Effector memory CD4-positive, alpha-beta T cell (primary cell): Measurements from ENCODE around the gene RHOD.

Source experiments
- DNase-seq, 3 donors: peaks; one replicate each; pipeline ENCODE4 v3.0.0-alpha.2; 2020
- H3K27ac ChIP-seq: 2 replicates; pipeline ENCODE4 v1.7.0; 2013; ENCODE audit warnings: mild to moderate bottlenecking, low read length, moderate library complexity; ENCODE audit not compliant: insufficient read depth, poor library complexity, severe bottlenecking
- H3K27me3 ChIP-seq: replicated peaks from 2 replicates; pipeline ENCODE4 v1.7.0; 2013; ENCODE audit warnings: mild to moderate bottlenecking, low read length; ENCODE audit not compliant: insufficient read depth, control insufficient read depth, poor library complexity, severe bottlenecking
- H3K36me3 ChIP-seq: 2 replicates; pipeline ENCODE4 v1.7.0; 2013; ENCODE audit warnings: mild to moderate bottlenecking, low read length, moderate library complexity; ENCODE audit not compliant: control insufficient read depth, insufficient read depth
- H3K4me1 ChIP-seq: 2 replicates; pipeline ENCODE4 v1.7.0; 2013; ENCODE audit warnings: low read length, mild to moderate bottlenecking; ENCODE audit not compliant: control insufficient read depth, insufficient read depth, poor library complexity, severe bottlenecking
- H3K4me3 ChIP-seq: 2 replicates; pipeline ENCODE4 v1.7.0; 2013; ENCODE audit warnings: low read length, low read depth, mild to moderate bottlenecking; ENCODE audit not compliant: insufficient read depth, poor library complexity, severe bottlenecking
- H3K9me3 ChIP-seq: 2 replicates; pipeline ENCODE4 v1.7.0; 2013; ENCODE audit warnings: mild to moderate bottlenecking, low read length, moderate library complexity; ENCODE audit not compliant: control insufficient read depth

Gene RHOD

DNA sequence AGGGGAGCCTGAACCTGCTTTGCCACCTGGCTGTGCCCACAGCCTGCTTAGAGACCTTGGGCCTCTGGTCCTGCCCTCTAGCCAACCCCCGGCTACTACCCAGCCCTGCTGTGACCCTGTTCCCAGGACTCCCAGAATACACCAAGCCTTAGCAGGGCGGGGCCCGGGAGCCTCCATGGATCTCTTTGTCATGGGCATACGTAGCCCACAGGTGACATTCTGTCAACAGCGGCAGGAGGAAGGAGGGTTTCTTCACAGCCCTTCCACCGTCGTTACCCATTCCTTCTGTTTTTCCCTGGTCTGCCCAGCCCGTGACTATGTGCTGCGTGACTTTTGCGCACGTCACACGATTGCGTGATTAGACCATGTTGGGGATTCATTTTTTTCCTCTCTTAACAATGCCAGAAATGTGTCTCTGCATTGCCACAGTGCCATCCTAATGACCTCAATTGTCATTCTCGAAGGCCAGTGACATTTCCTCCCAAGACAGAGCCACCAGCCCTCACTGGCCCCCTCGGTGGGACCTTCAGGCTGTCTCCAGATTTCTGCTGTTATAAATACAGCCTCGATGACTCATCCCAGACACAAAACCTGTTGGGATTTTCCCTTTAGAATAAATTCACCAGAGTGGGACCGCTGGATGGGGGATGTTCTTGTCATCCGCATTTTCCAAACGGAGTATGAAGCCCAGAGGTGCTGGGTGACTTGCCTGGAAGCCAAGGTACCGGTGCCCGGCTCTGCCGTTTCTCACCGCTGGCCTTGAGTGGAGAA, 24.7 kb upstream of the RHOD start:
- no peaks in the 10 kb centered on the region for H3K4me1 ChIP-seq
- no peaks in the 10 kb centered on the region for H3K9me3 ChIP-seq
- no peak overlapping the region for H3K27ac ChIP-seq
- H3K4me3 ChIP-seq: no peak overlapping the region
- H3K36me3 ChIP-seq: no peaks in the 10 kb centered on the region
- H3K27me3 ChIP-seq: no peaks in the 10 kb centered on the region
- no peak for DNase-seq

DNA sequence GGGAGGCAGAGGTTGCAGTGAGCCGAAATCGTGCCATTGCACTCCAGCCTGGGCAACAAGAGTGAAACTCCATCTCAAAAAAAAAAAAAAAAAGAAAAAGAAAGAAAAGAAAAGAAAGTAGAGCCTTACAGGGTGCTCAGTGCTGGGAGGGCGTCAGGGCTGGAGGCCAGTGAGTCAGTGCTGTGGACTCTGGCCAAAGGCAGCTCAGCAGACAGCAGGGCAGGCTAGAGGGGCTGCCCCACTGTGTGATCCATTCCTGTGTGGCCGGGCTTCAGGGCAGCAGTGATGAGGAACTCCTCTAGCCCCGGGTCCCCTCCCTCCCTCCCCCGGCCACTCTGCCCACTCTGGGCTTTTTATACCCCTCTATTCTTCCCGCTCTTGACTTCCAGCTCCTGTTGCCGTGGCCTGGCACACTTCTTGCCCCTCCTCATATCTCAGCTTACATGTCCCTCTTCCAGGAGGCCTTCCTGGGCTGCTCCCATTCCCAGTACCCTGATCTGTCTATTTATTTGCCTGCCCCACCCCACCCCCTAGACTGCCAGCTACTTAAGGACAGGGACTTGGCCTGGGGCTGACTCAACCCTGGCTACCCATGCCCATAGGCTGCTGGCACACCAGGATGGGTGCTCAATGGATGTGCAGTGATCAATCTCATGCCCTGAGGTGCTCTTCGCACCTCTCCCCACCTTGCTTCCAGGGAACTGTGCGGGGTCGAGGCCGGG, 23.7 kb upstream of the RHOD start:
- no peak overlapping the region for H3K27ac ChIP-seq
- no peak for DNase-seq
- H3K27me3 ChIP-seq: no peaks in the 10 kb centered on the region
- no peaks in the 10 kb centered on the region for H3K9me3 ChIP-seq
- H3K36me3 ChIP-seq: no peaks in the 10 kb centered on the region
- H3K4me3 ChIP-seq: no peak overlapping the region
- no peaks in the 10 kb centered on the region for H3K4me1 ChIP-seq

- Histone ChIP-seq H3K27me3 (no peaks in the 10 kb centered on the region), H3K9me3 (no peaks in the 10 kb centered on the region), H3K4me1 (no peaks in the 10 kb centered on the region), H3K4me3 (no peak overlapping the region), H3K27ac (no peak overlapping the region), H3K36me3 (no peaks in the 10 kb centered on the region)
- no peak for DNase-seq
Observed at GRCh38 chr11:67033661-67034166, 22.9 kb upstream of the RHOD start.

- no peak overlapping the region for H3K4me3 ChIP-seq
- DNase-seq: no peak
- no peaks in the 10 kb centered on the region for H3K4me1 ChIP-seq
- H3K27me3 ChIP-seq: no peaks in the 10 kb centered on the region
- H3K27ac ChIP-seq: no peak overlapping the region
- no peaks in the 10 kb centered on the region for H3K36me3 ChIP-seq
- no peaks in the 10 kb centered on the region for H3K9me3 ChIP-seq
Observed at GRCh38 chr11:67034350-67034749, 22.3 kb upstream of the RHOD start.

DNA sequence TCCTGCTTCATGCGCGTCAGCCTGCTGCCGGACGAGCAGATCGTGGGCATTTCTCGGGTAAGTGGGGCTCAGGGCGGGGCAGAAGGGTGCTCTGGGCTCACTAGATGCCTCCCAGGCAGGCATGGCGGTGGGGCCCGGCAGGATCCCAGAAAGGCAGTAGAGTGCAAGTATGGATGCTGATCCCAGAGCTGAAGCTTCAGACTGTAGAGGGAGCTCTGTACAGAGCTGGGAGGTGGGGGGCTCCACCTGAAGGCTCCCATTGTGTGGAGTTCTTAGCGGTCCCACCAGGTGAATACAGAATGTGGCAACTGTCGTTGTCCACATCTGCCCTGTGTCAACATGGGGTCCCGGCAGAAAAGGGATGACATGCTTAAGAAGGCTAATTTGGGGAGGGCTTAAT, 16.5 kb upstream of the RHOD start:
- no peak overlapping the region for H3K4me3 ChIP-seq
- DNase-seq: no peak
- H3K27me3 ChIP-seq: no peaks in the 10 kb centered on the region
- no peaks in the 10 kb centered on the region for H3K36me3 ChIP-seq
- no peaks in the 10 kb centered on the region for H3K4me1 ChIP-seq
- H3K27ac ChIP-seq: no peak overlapping the region
- no peaks in the 10 kb centered on the region for H3K9me3 ChIP-seq

DNA sequence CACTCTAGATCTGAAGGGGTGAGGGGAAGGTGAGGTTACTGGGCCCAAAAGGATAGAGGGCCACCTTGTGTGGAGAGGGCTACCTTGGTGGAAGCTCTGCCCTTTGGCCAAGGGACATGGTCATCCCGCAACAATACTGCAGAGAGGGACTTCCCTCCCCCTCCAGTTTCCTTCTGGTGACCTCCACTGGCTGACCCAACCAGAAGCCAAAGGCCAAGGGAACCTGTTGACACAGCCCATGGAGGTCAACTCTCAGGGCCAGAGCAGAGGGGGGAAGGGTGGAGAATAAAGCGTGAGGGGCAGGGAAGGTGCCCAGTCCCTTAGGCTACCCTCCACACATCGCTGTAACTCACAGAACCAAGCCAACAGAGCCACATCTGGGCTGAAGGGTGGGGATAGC, 15.0 kb upstream of the RHOD start:
- H3K9me3 ChIP-seq: no peaks in the 10 kb centered on the region
- no peak overlapping the region for H3K27ac ChIP-seq
- no peaks in the 10 kb centered on the region for H3K4me1 ChIP-seq
- no peaks in the 10 kb centered on the region for H3K27me3 ChIP-seq
- H3K4me3 ChIP-seq: no peak overlapping the region
- H3K36me3 ChIP-seq: no peaks in the 10 kb centered on the region
- DNase-seq: no peak

DNA sequence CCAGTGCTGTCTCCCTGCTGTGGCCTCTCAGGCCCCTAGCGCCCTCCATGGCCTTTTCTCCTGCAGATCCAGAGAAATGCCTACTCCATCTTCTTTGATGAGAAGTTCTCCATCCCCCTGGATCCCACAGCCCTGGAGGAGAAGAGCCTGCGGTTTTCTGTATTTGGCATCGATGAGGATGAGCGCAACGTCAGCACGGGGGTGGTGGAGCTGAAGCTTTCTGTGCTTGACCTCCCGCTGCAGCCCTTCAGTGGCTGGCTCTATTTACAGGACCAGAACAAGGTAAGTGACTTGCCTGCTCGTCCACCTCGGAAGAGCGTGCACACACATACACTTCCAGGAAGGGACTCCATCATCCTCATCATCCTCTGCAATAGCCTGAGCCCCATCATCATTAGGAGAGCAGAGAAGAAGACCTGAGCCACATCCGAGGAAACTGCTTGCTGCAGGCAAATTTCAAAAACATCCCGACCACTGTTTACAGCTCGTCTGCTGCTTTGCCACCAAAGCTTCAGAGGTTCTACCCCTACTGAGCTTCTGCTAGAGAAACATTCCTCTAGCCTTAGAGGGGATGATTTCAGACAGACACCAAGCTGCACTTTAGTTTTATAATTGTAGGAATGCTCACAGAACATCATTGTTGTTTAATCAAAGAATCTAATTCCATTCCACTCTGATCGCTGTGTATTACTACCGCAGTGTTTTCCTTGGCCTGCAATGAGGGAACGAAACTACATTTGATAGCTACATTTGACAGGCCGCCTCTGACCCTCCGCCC, 12.9 kb upstream of the RHOD start:
- Histone ChIP-seq H3K27ac (no peak overlapping the region), H3K27me3 (no peaks in the 10 kb centered on the region), H3K4me1 (no peaks in the 10 kb centered on the region), H3K4me3 (no peak overlapping the region), H3K9me3 (no peaks in the 10 kb centered on the region), H3K36me3 (no peaks in the 10 kb centered on the region)
- DNase-seq: no peak

GRCh38 chr11:67044496-67044895, 12.2 kb upstream of the RHOD start:
- H3K4me3 ChIP-seq: no peak overlapping the region
- no peaks in the 10 kb centered on the region for H3K27me3 ChIP-seq
- H3K36me3 ChIP-seq: no peaks in the 10 kb centered on the region
- no peaks in the 10 kb centered on the region for H3K9me3 ChIP-seq
- H3K4me1 ChIP-seq: no peaks in the 10 kb centered on the region
- DNase-seq: no peak
- H3K27ac ChIP-seq: no peak overlapping the region

- Histone ChIP-seq H3K9me3 (no peaks in the 10 kb centered on the region), H3K36me3 (no peaks in the 10 kb centered on the region), H3K4me1 (no peaks in the 10 kb centered on the region), H3K27me3 (no peaks in the 10 kb centered on the region), H3K4me3 (no peak overlapping the region), H3K27ac (no peak overlapping the region)
- no peak for DNase-seq
Observed at GRCh38 chr11:67045314-67045713, 11.3 kb upstream of the RHOD start.
